B cell (primary cell): ENCODE measurements around the gene TCAP. TPM values are rescaled to one million over a fixed set of nuclear protein-coding genes. Genes with fewer than 3 reads are reported as not detected.
A peak's percentile ranks its signal among the peaks of the same experiment; 100 is the strongest.

Experiments used
- ATAC-seq: fragments of 200-7000 bp; cut with Tn5 transposase; one replicate; pipeline ENCODE4 v1.10.0; 2021; ENCODE audit warnings: low read depth, mild to moderate bottlenecking, moderate number of reproducible peaks, moderate library complexity
- CTCF ChIA-PET: fragments of 350-600 bp; sonication (Branson Sonifier 250); formaldehyde crosslinking; loops from one replicate; lab custom pipeline; 2021; ENCODE audit warnings: antibody characterized with exemption, inconsistent platforms; lab: Charles Lee
- POLR2A ChIA-PET: fragments of 350-600 bp; sonication (Branson Sonifier 250); formaldehyde crosslinking; loops from one replicate; lab custom pipeline; 2021; ENCODE audit warnings: antibody characterized with exemption; lab: Charles Lee
- DNase-seq: peaks from one replicate; pipeline ENCODE4 v3.0.0; 2013
- H2AFZ ChIP-seq: 2 replicates; pipeline ENCODE4 v1.6.1; 2012; ENCODE audit warnings: mild to moderate bottlenecking, low read depth, low read length; ENCODE audit not compliant: insufficient read depth, poor library complexity, severe bottlenecking
- H3K27ac ChIP-seq, 2 donors: 1 replicate in 1 of 2; 2 replicates in 1 of 2; pipeline ENCODE4 v1.5.1; 2012 to 2013; ENCODE audit warnings: low read length in 2 of 2, mild to moderate bottlenecking in 2 of 2, moderate library complexity in 1 of 2
- H3K27me3 ChIP-seq, 4 experiments: fragments of 200-600 bp in 1 of 4; sonication (generic) in 1 of 4; replicated peaks in 1 of 4; 1 replicate in 2 of 4; 2 replicates in 2 of 4; pipeline versions ENCODE4 v1.6.1 to v1.7.0; 2013 to 2016; ENCODE audit warnings: low read length in 3 of 4, mild to moderate bottlenecking in 2 of 4, mixed read lengths in 1 of 4, moderate library complexity in 1 of 4; ENCODE audit not compliant: insufficient read depth in 4 of 4, control insufficient read depth in 3 of 4; ENCODE audit errors: control extremely low read depth in 1 of 4
- H3K36me3 ChIP-seq, 2 experiments: replicated peaks in 1 of 2; 1 replicate in 1 of 2; 2 replicates in 1 of 2; pipeline versions ENCODE4 v1.6.1 to v1.7.1; 2013; ENCODE audit warnings: low read length in 1 of 2; ENCODE audit not compliant: insufficient read depth in 2 of 2, control insufficient read depth in 1 of 2; ENCODE audit errors: control extremely low read depth in 1 of 2, extremely low read depth in 1 of 2
- H3K4me1 ChIP-seq, 2 donors: fragments of 200-600 bp in 1 of 2; sonication (generic) in 1 of 2; 1 replicate in 1 of 2; 2 replicates in 1 of 2; pipeline versions ENCODE4 v1.5.1 to v1.6.1; 2013 to 2017; ENCODE audit warnings: low read length in 2 of 2; ENCODE audit not compliant: control insufficient read depth in 2 of 2, insufficient read depth in 2 of 2
- H3K4me2 ChIP-seq: replicated peaks from 2 replicates; pipeline ENCODE3; 2012; ENCODE audit warnings: mild to moderate bottlenecking, low read depth, low read length; ENCODE audit not compliant: poor library complexity, severe bottlenecking
- H3K4me3 ChIP-seq, 5 experiments: fragments of 200-600 bp in 1 of 5; sonication (generic) in 1 of 5; 1 replicate in 3 of 5; 2 replicates in 2 of 5; pipeline versions ENCODE4 v1.5.1 to v1.7.0; 2011 to 2016; ENCODE audit warnings: low read length in 4 of 5, mild to moderate bottlenecking in 4 of 5, low read depth in 2 of 5, control low read depth in 1 of 5, moderate library complexity in 1 of 5; ENCODE audit not compliant: insufficient read depth in 1 of 5; ENCODE audit errors: control extremely low read depth in 1 of 5, extremely low read depth in 1 of 5
- H3K79me2 ChIP-seq: fragments of 200-600 bp; sonication (generic); one replicate; pipeline ENCODE4 v1.6.0; 2016; ENCODE audit warnings: low read length; ENCODE audit not compliant: control insufficient read depth, insufficient read depth
- H3K9ac ChIP-seq: fragments of 200-600 bp; sonication (generic); 2 replicates; pipeline ENCODE4 v1.6.1; 2017; ENCODE audit warnings: mild to moderate bottlenecking, low read length, moderate library complexity
- H3K9me3 ChIP-seq, 3 donors: one replicate each; pipeline versions ENCODE4 v1.6.1 to v1.7.1; 2013; ENCODE audit warnings: low read length in 2 of 3; ENCODE audit not compliant: control insufficient read depth in 2 of 3, insufficient read depth in 1 of 3; ENCODE audit errors: control extremely low read depth in 1 of 3
- H4K20me1 ChIP-seq: 2 replicates; pipeline ENCODE4 v1.6.0; 2012; ENCODE audit warnings: mild to moderate bottlenecking, low read length; ENCODE audit not compliant: insufficient read depth, control insufficient read depth, poor library complexity, severe bottlenecking
- H3K27ac Mint-ChIP-seq: one replicate; pipeline ENCODE4 v1.8.0; 2021; ENCODE audit warnings: mixed read lengths
- H3K27me3 Mint-ChIP-seq: one replicate; pipeline ENCODE4 v1.8.0; 2021; ENCODE audit warnings: mixed read lengths
- H3K4me1 Mint-ChIP-seq: one replicate; pipeline ENCODE4 v1.8.0; 2021; ENCODE audit warnings: mixed read lengths
- H3K4me3 Mint-ChIP-seq: one replicate; pipeline ENCODE4 v1.8.0; 2021; ENCODE audit warnings: mixed read lengths
- H3K9me3 Mint-ChIP-seq: one replicate; pipeline ENCODE4 v1.8.0; 2022; ENCODE audit warnings: mixed read lengths; ENCODE audit not compliant: insufficient read depth
- EZH2 ChIP-seq: IDR thresholded peaks from 2 replicates; pipeline ENCODE4 v1.6.1; 2012; ENCODE audit warnings: borderline replicate concordance, low read depth, mild to moderate bottlenecking, moderate library complexity, low read length; ENCODE audit not compliant: insufficient read depth, poor library complexity, severe bottlenecking
- WGBS: methylation state at CpG from one replicate; pipeline ENCODE4 v1.1.5; 2013; ENCODE audit warnings: missing lambda C conversion rate; ENCODE audit not compliant: insufficient coverage; 5-methylcytosine and 5-hydroxymethylcytosine counted together
- intact Hi-C: fragments of 100-400 bp; cut with micrococcal nuclease; formaldehyde crosslinking; loops from one replicate; pipeline ENCODE4 v1.10.0; 2022
- polyA plus RNA-seq: library from polyadenylated mRNA; depleted of rRNA; stranded (reverse); fragments of >200 nt; gene quantifications from 2 replicates; pipeline ENCODE4 v1.2.3, GENCODE V29; 2012
- total RNA-seq, 2 donors: library from RNA; stranded (reverse); fragments of 120-200 nt in 1 of 2; gene quantifications; 1 replicate in 1 of 2; 2 replicates in 1 of 2; pipeline versions ENCODE4 v1.2.3 to v1.2.4, GENCODE V29; 2013 to 2022
- TF ChIP-seq, protein P1 (sequence below): fragments of 200-600 bp; IDR thresholded peaks from one replicate; pipeline ENCODE4 v1.8.0; 2022; ENCODE audit warnings: antibody characterized with exemption, mild to moderate bottlenecking

Gene TCAP
- total and polyA plus RNA-seq, 2 donors (not counting 1 experiment from before 2014, with no cell fraction given) = 3.8 to 5.1 TPM

DNA sequence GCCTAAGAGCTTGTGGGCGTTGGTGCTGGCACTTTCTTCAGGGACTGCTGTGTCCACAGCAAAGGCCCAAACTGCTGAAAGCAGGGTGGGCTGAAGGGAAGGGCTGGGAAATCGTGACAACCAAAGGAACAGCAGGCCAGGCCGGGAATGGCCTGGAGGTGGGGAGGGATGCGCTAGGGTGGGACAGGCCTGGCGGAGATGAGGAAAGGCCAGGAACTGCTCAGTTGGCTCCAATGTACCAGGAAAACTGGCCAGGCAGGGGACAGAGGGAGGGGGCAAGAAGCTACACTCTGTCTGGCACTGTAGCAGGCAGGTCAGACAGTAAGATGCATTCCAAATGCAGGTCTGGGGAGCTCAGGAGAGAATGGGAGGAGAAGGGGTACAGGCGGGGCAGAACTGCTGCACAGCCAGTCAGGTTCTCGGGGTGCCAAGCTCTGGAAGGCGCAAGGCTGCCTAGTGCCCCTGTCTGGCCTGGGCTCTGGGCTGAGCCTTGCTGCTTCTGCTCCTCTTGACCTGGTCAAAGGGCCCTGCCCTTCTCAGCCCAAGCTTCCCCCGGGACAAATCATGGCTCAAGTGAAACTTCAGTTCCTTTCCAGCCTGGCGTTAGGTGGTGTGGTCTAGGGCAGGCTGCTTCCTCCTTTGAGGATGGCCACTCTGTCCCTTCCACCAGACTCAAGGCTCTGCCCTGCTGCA, 10.4 kb downstream of the TCAP start:
- no peaks in the 10 kb centered on the region for H3K9me3 Mint-ChIP-seq
- peak overlapping the region; percentile 41 for H2AFZ ChIP-seq
- H3K4me2 ChIP-seq = peak overlapping the region; percentile 59
- H3K9me3 ChIP-seq = peaks cover 0 to 3% (median 0%) of the 10 kb centered on the region in 3 donors
- DNase-seq (no peak), ATAC-seq (no peak)
- H3K9ac ChIP-seq = no peak overlapping the region
- peaks cover 0 to 9% (median 0%) of the 10 kb centered on the region in 4 experiments for H3K27me3 ChIP-seq
- H3K27ac ChIP-seq = peak overlapping the region; percentile 65 to 94
- H3K4me3 ChIP-seq = no peak overlapping the region
- peak overlapping the region; percentile 98 for H3K27ac Mint-ChIP-seq
- H4K20me1 ChIP-seq = no peaks in the 10 kb centered on the region
- no peaks in the 10 kb centered on the region for H3K79me2 ChIP-seq
- POLR2A ChIA-PET = interaction anchor here (0.8 to 2.8 kb wide), 5 partner anchors 10 to 79 kb away, joined by 3 to 17 read pairs (median 8); partner anchors contain the start of genes MIEN1, PGAP3 and TCAP
- WGBS = 70% methylated on average over 10 of the region's 10 CpGs
- H3K27me3 Mint-ChIP-seq = peaks cover 2% of the 10 kb centered on the region
- intact Hi-C loops = loop anchor here (1.0 to 5.0 kb wide), 2 partner anchors 12 to 77 kb away; no protein-coding TSS in a partner anchor
- peaks cover 77 to 90% of the 10 kb centered on the region in 2 donors for H3K4me1 ChIP-seq
- CTCF ChIA-PET = interaction anchor here (0.8 to 3.5 kb wide), 14 partner anchors 9 to 278 kb away, joined by 3 to 19 read pairs (median 5); partner anchors contain the start of gene PGAP3
- TF ChIP-seq, protein P1, sequence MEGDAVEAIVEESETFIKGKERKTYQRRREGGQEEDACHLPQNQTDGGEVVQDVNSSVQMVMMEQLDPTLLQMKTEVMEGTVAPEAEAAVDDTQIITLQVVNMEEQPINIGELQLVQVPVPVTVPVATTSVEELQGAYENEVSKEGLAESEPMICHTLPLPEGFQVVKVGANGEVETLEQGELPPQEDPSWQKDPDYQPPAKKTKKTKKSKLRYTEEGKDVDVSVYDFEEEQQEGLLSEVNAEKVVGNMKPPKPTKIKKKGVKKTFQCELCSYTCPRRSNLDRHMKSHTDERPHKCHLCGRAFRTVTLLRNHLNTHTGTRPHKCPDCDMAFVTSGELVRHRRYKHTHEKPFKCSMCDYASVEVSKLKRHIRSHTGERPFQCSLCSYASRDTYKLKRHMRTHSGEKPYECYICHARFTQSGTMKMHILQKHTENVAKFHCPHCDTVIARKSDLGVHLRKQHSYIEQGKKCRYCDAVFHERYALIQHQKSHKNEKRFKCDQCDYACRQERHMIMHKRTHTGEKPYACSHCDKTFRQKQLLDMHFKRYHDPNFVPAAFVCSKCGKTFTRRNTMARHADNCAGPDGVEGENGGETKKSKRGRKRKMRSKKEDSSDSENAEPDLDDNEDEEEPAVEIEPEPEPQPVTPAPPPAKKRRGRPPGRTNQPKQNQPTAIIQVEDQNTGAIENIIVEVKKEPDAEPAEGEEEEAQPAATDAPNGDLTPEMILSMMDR = no peak
- TF ChIP-seq EZH2 = no peak
- peaks cover 0 to 5% of the 10 kb centered on the region in 2 experiments for H3K36me3 ChIP-seq
- peaks cover 80% of the 10 kb centered on the region for H3K4me1 Mint-ChIP-seq
- H3K4me3 Mint-ChIP-seq = peak overlapping the region; percentile 68
